ENCODE measurements around the gene DIDO1. TPM values are rescaled to one million over a fixed set of nuclear protein-coding genes. Genes with fewer than 3 reads are reported as not detected.

DIDO1 gene
- total and polyA plus RNA-seq, 2 of the 4 experiments (the other 2 are of a cell fraction): 21.8 to 28.1 TPM

GRCh38 chr20:62844182-62844581 is 82.1 kb downstream of the DIDO1 start:
- no peak overlapping the region for H3K23ac ChIP-seq (ENCODE audit: low read depth, low read length)
- no peak overlapping the region for H2AK5ac ChIP-seq (ENCODE audit: low read depth, low read length)
- no peaks in the 10 kb centered on the region for H3K27me3 ChIP-seq (ENCODE audit: control insufficient read depth, insufficient read depth, low read length)
- H2BK20ac ChIP-seq (ENCODE audit: low read depth, low read length): no peak overlapping the region
- no peak overlapping the region for H2BK5ac ChIP-seq (ENCODE audit: low read depth, low read length, poor library complexity, severe bottlenecking)
- no peak overlapping the region for H3K27ac ChIP-seq (ENCODE audit: insufficient read depth, low read length)
- dilution Hi-C loops (cut with HindIII; ENCODE audit: low sequenced_read_pairs, unreplicated experiment) (no loop called here), in situ Hi-C loops (cut with MboI; ENCODE audit: low sequenced_read_pairs) (no loop called here), intact Hi-C loops (cut with micrococcal nuclease) (no loop called here)
- no TSS peak for BruUV-seq (replicated peaks)
- H3K4me1 ChIP-seq (ENCODE audit: control insufficient read depth, insufficient read depth, low read length): 0 out of 2 replicates have a peak, but pooled peaks cover 2% of the 10 kb centered on the region
- H4K20me1 ChIP-seq (ENCODE audit: insufficient read depth, low read length): no peaks in the 10 kb centered on the region; the same call in 1 of the 2 replicates
- ATAC-seq (ENCODE audit: low read depth) (no peak), DNase-seq (no peak)
- no peak overlapping the region for H2AK9ac ChIP-seq (replicated peaks; ENCODE audit: low read depth, low read length, poor library complexity)
- no peak overlapping the region for H2BK120ac ChIP-seq (ENCODE audit: low read depth, low read length)
- peaks cover 7% of the 10 kb centered on the region; the same call in 1 of the 2 replicates for H3K36me3 ChIP-seq (ENCODE audit: control insufficient read depth, insufficient read depth, low read length)
- H3K4me2 ChIP-seq (ENCODE audit: low read depth, low read length): no peak overlapping the region
- WGBS, 2 experiments (ENCODE audit: extremely low coverage in 2 of 2, insufficient read length in 1 of 2): 93% methylated on average over 3 of the region's 7 CpGs; no CpG with 5 or more reads in 1 of the 2 experiments
- no peak overlapping the region for H2BK15ac ChIP-seq (ENCODE audit: low read depth, low read length)
- no peak overlapping the region for H3K4me3 ChIP-seq (ENCODE audit: insufficient read depth, low read depth, low read length)
- H3K9me3 ChIP-seq (ENCODE audit: control insufficient read depth, insufficient read depth, low read length): no peaks in the 10 kb centered on the region
- H3K18ac ChIP-seq (ENCODE audit: low read depth, low read length): no peak overlapping the region
- no peak overlapping the region for H4K91ac ChIP-seq (ENCODE audit: insufficient read depth, low read depth, low read length)
- CTCF ChIA-PET: no interaction called here
- H4K8ac ChIP-seq (ENCODE audit: low read depth in 2 of 2, low read length in 2 of 2): no peak overlapping the region
- H3K14ac ChIP-seq (replicated peaks; ENCODE audit: low read depth, low read length): no peak overlapping the region
- H3K56ac ChIP-seq (ENCODE audit: extremely low read depth, insufficient read depth, low read length): no peak overlapping the region
- POLR2A ChIA-PET (ENCODE audit: unreplicated experiment): no interaction called here
- H2AFZ ChIP-seq (replicated peaks; ENCODE audit: low read length, poor library complexity): no peak overlapping the region
- TF ChIP-seq ELK1 (IDR thresholded peaks at IDR 0.05; ENCODE audit: borderline replicate concordance, low read depth, low read length): no peak
- no peak for TF ChIP-seq BHLHE40 (IDR thresholded peaks at IDR 0.05; ENCODE audit: low read depth, low read length)
- TF ChIP-seq, protein P1, sequence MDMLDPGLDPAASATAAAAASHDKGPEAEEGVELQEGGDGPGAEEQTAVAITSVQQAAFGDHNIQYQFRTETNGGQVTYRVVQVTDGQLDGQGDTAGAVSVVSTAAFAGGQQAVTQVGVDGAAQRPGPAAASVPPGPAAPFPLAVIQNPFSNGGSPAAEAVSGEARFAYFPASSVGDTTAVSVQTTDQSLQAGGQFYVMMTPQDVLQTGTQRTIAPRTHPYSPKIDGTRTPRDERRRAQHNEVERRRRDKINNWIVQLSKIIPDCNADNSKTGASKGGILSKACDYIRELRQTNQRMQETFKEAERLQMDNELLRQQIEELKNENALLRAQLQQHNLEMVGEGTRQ (IDR thresholded peaks at IDR 0.05; ENCODE audit: low read depth, low read length): no peak
- no peak for TF ChIP-seq CHD1 (IDR thresholded peaks at IDR 0.05; ENCODE audit: low read depth, low read length)
- TF ChIP-seq POLR2A (IDR thresholded peaks at IDR 0.05; ENCODE audit: low read depth, low read length): no peak
- TF ChIP-seq CEBPB (IDR thresholded peaks at IDR 0.05; ENCODE audit: low read depth, low read length): no peak
- TF ChIP-seq RAD21 (IDR thresholded peaks at IDR 0.05; ENCODE audit: low read length): no peak
- TF ChIP-seq FOS (IDR thresholded peaks at IDR 0.05; ENCODE audit: low read depth, low read length): no peak
- TF ChIP-seq NFE2L2 (IDR thresholded peaks at IDR 0.05; ENCODE audit: low read depth, low read length): no peak
- TF ChIP-seq SMC3 (IDR thresholded peaks at IDR 0.05; ENCODE audit: low read depth, low read length): no peak
- no peak for TF ChIP-seq MAFK (IDR thresholded peaks at IDR 0.05; ENCODE audit: low read depth, low read length)
- H3K9ac ChIP-seq (ENCODE audit: low read depth, low read length): no peak overlapping the region
- H4K5ac ChIP-seq (ENCODE audit: low read depth, low read length): no peak overlapping the region
- no peaks in the 10 kb centered on the region for H3K9me1 ChIP-seq (ENCODE audit: insufficient read depth, low read length)
- no peaks in the 10 kb centered on the region; a peak in 1 of 4 replicates for H3K79me1 ChIP-seq (ENCODE audit: low read depth in 1 of 2, low read length in 2 of 2)
- H3K4ac ChIP-seq (ENCODE audit: low read depth, low read length): no peak overlapping the region

Measured in IMR-90 (cell line).